ENCODE measurements around the gene XYLT1. TPM values are rescaled to one million over a fixed set of nuclear protein-coding genes. Genes with fewer than 3 reads are reported as not detected.

Gene XYLT1
- total and polyA plus RNA-seq, 2 of the 8 experiments (the other 6 are each of a cell fraction or from before 2014, with no cell fraction given) = 6.6 to 25.4 TPM

- TF ChIP-seq CHD7 (IDR thresholded peaks at IDR 0.05; ENCODE audit: insufficient replicate concordance, low read length) (no peak), SP1 (IDR thresholded peaks at IDR 0.05; ENCODE audit: low read depth, low read length) (no peak), JUN (IDR thresholded peaks at IDR 0.05; ENCODE audit: low read depth, low read length) (no peak), POLR2A (IDR thresholded peaks at IDR 0.05; ENCODE audit: control extremely low read depth in 1 of 2, low read depth in 2 of 2, low read length in 2 of 2) (no peak), BACH1 (IDR thresholded peaks at IDR 0.05; ENCODE audit: low read length) (no peak), NANOG (IDR thresholded peaks at IDR 0.05; ENCODE audit: insufficient read depth, low read depth, low read length, poor library complexity, severe bottlenecking) (no peak), CTBP2 (IDR thresholded peaks at IDR 0.05; ENCODE audit: borderline replicate concordance, insufficient read depth, insufficient read length, low read length) (no peak), HDAC2 (IDR thresholded peaks at IDR 0.05; ENCODE audit: borderline replicate concordance in 1 of 2, low read depth in 2 of 2, low read length in 2 of 2) (no peak)
These were observed 363.3 kb downstream of the XYLT1 start (continued) for GRCh38 chr16:17107450-17107849.

All from H1 (cell line).